NT2/D1 (cell line): ENCODE results near the gene WDCP.
"Not testable (repeated sequence)": the region's sequence is repeated elsewhere in the genome, so short reads cannot be mapped to it uniquely, and the experiment has no call there.

ENCODE experiments used
- DNase-seq: peaks from one replicate; pipeline ENCODE4 v3.0.0-alpha.2; 2011; ENCODE audit warnings: low read depth, low spot score
- H3K27me3 ChIP-seq: 2 replicates; pipeline ENCODE4 v1.6.0; 2011; ENCODE audit warnings: mild to moderate bottlenecking; ENCODE audit not compliant: insufficient read length, insufficient read depth
- H3K36me3 ChIP-seq: 2 replicates; pipeline ENCODE4 v1.6.1; 2011; ENCODE audit warnings: mild to moderate bottlenecking, low read length, mixed read lengths; ENCODE audit not compliant: insufficient read depth, insufficient read length
- H3K4me1 ChIP-seq: 2 replicates; pipeline ENCODE4 v1.5.1; 2011; ENCODE audit not compliant: insufficient read depth, insufficient read length
- H3K4me3 ChIP-seq: 2 replicates; pipeline ENCODE4 v1.5.1; 2011; ENCODE audit warnings: low read depth; ENCODE audit not compliant: insufficient read length
- H3K9ac ChIP-seq: 2 replicates; pipeline ENCODE4 v1.6.0; 2011; ENCODE audit warnings: low read depth; ENCODE audit not compliant: insufficient read length
- H3K9me3 ChIP-seq: 2 replicates; pipeline ENCODE4 v1.5.1; 2011; ENCODE audit warnings: mild to moderate bottlenecking, low read length; ENCODE audit not compliant: insufficient read depth
- SUZ12 ChIP-seq: IDR thresholded peaks from 2 replicates; pipeline ENCODE4 v1.6.1; 2011; ENCODE audit not compliant: insufficient read length, insufficient read depth; ENCODE audit errors: extremely low read depth
- YY1 ChIP-seq: IDR thresholded peaks from 2 replicates; pipeline ENCODE4 v1.6.1; 2011; ENCODE audit not compliant: insufficient read length, insufficient read depth
- ZNF274 ChIP-seq: IDR thresholded peaks from 2 replicates; pipeline ENCODE4 v1.6.1; 2011; ENCODE audit warnings: mild to moderate bottlenecking, low read depth, low read length

WDCP gene

DNA sequence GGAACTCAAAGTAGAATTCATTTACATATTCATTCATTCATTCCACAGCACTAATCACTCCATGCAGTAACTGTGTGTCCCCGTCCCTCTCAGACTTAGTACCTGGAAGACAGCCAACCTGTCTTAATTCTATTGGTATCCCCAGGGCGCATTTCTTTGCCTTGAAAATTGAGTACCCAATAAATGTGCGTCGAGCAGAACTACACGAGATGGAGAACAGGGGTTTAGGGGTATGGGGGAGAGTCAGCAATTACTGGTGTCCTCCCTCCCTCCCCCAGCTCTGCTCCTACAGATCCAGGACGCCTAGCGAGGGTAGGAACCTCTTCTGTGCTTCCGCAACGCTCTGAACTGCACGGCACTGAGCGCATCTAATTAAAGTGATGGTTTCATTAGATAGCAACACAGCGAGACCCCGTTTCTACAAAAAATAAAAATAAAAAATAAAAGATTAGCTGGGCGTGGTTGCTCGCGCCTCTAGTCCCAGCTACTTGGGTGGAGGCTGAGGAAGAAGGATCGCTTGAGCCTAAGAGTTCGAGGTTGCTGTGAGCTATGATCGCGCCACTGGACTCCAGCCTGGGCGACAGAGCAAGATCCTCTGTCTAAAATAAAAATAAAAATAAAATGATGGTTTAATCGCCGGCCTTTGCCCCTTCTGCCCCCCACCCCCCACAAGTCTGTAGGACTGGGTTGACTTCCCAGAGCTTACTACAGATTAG lies 1.7 kb upstream of the WDCP start:
- H3K9me3 ChIP-seq = no peaks in the 10 kb centered on the region
- peaks cover 11% of the 10 kb centered on the region for H3K27me3 ChIP-seq
- DNase-seq = no peak
- H3K36me3 ChIP-seq = no peaks in the 10 kb centered on the region
- H3K4me3 ChIP-seq = peak overlapping the region; percentile 3
- peak overlapping the region; percentile 44 for H3K9ac ChIP-seq
- no peak for TF ChIP-seq SUZ12
- no peak for TF ChIP-seq YY1
- TF ChIP-seq ZNF274 = no peak
- peaks cover 2% of the 10 kb centered on the region for H3K4me1 ChIP-seq

DNA sequence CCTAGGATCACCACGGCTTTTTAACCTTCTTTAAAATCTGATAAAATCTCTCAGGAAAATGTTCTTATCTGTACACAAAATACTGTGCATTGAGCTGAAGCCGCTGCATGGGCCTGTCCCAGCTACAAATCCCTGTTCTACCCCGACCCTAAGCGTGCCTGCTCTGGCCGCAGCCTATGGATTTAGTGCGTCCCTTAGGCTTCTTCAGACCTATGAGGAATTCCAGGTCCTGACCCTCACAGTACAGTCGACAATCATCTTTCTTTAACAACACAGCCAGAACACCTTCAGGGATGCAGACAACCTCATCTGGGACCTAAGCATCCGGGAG lies 477 bp upstream of the WDCP start:
- Histone ChIP-seq H3K4me1 (peaks cover 2% of the 10 kb centered on the region), H3K27me3 (peaks cover 11% of the 10 kb centered on the region), H3K4me3 (peak overlapping the region; percentile 8), H3K9ac (peak overlapping the region; percentile 61), H3K36me3 (no peaks in the 10 kb centered on the region), H3K9me3 (no peaks in the 10 kb centered on the region)
- TF ChIP-seq YY1 (no peak), ZNF274 (no peak), SUZ12 (no peak)
- no peak for DNase-seq

DNA sequence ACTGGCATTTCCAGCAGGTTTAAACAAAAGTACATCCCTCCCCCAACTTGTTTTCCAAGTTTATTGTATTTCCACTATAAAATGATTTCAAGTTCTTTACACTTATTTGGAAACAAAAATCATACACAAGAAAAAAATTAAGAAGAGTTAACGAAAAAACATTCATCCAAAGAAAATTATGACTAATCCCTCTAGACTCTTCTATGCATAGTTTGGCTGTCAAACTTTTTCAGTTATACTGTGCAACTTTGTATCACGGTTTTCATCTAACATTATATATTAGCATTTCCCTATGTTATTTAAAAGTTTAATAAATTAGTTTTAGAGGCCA lies 627 bp downstream of the WDCP start:
- no peaks in the 10 kb centered on the region for H3K36me3 ChIP-seq
- TF ChIP-seq YY1 (no peak), ZNF274 (no peak), SUZ12 (no peak)
- no peaks in the 10 kb centered on the region for H3K9me3 ChIP-seq
- DNase-seq = no peak
- peaks cover 2% of the 10 kb centered on the region for H3K4me1 ChIP-seq
- H3K9ac ChIP-seq = peak overlapping the region; percentile 86
- H3K4me3 ChIP-seq = peak overlapping the region; percentile 79
- peaks cover 11% of the 10 kb centered on the region for H3K27me3 ChIP-seq

DNA sequence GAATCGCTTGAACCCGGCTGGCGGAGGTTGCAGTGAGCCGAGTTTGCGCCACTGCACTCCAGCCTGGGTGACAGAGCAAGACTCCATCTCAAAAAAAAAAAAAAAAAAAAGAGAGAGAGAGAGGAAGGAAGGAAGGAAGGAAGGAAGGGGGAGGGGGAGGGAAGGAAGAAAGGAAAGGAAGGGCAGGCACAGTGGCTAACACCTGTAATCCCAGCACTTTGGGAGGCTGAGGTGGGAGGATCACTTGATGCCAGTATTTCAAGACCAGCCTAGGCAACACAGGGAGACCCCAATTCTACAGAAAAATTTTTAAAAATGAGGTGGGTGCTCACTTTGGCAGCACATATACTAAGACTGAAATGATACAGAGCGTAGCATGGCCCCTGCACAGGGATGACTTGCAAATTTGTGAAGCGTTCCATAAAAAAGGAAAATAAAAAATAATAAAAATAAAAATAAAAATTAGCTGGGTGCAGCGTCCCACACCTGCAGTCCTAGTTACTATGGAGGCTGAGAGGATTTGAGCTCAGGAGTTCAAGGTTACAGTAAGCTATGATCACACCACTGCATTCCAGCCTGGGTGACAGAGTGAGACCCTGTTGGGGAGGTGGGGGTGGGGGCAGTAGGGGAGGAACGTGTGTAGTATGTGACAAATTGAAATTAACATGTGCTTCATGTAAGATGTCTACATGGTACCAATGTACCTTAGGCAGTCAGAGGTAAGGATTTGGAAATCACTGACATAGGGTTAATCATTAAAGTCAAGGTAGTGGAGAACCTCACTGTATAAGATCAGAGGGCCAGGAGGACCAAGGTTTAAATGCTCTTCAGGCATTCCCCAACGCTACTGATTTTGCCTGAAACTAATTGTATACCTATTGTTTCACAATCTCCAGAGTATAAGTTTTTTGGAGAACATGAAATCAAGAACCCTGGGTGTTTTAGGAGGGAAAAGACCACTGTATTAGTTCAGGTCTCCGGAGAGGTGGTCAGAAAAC lies 1.4 kb downstream of the WDCP start:
- DNase-seq = no peak
- H3K9ac ChIP-seq = no peak overlapping the region
- TF ChIP-seq SUZ12 (no peak), YY1 (no peak), ZNF274 (no peak)
- peak overlapping the region; percentile 79 for H3K4me3 ChIP-seq
- H3K4me1 ChIP-seq = peaks cover 2% of the 10 kb centered on the region
- peaks cover 10% of the 10 kb centered on the region for H3K27me3 ChIP-seq
- H3K9me3 ChIP-seq = no peaks in the 10 kb centered on the region
- H3K36me3 ChIP-seq = no peaks in the 10 kb centered on the region

DNA sequence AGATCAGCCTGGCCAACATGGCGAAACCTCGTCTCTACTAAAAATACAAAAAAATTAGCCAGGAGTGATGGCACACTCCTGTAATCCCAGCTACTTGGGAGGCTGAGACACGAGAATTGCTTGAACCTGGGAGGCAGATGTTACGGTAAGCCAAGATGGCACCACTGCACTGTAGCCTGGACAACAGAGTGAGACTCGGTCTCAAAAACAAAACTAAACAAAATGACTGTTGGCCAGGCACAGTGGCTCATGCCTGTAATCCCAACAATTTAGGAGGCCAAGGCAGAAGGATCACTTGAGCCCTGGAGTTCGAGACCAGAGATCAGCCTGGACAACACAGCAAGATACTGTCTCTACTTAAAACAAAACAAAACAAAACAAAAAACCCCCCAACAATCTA lies 4.1 kb downstream of the WDCP start:
- not testable (repeated sequence) for H3K9ac ChIP-seq, H3K27me3 ChIP-seq, H3K4me1 ChIP-seq, DNase-seq, H3K9me3 ChIP-seq, H3K4me3 ChIP-seq
- peaks cover 15% of the 10 kb centered on the region for H3K36me3 ChIP-seq

DNA sequence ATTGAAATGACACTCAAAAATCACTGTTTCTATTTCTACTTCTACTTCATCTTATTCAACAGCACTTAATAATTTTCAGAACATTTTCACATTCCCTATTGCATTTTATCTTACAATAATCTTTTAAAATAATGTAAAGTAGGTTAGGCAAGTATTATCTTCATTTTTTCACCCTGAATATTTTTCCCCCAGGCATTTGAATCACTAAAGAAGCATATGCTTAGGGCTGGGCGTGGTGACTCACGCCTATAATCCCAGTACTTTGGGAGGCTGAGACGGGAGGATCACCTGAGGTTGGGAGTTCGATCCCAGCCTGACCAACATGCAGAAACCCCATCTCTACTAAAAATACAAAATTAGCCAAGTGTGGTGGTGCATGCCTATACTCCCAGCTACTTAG lies 6.7 kb downstream of the WDCP start:
- Histone ChIP-seq H3K27me3 (no peaks in the 10 kb centered on the region), H3K4me3 (no peak overlapping the region), H3K36me3 (peaks cover 34% of the 10 kb centered on the region), H3K9ac (no peak overlapping the region), H3K9me3 (no peaks in the 10 kb centered on the region), H3K4me1 (peaks cover under 1% of the 10 kb centered on the region)
- DNase-seq = no peak
- TF ChIP-seq SUZ12 (no peak), YY1 (no peak), ZNF274 (no peak)

DNA sequence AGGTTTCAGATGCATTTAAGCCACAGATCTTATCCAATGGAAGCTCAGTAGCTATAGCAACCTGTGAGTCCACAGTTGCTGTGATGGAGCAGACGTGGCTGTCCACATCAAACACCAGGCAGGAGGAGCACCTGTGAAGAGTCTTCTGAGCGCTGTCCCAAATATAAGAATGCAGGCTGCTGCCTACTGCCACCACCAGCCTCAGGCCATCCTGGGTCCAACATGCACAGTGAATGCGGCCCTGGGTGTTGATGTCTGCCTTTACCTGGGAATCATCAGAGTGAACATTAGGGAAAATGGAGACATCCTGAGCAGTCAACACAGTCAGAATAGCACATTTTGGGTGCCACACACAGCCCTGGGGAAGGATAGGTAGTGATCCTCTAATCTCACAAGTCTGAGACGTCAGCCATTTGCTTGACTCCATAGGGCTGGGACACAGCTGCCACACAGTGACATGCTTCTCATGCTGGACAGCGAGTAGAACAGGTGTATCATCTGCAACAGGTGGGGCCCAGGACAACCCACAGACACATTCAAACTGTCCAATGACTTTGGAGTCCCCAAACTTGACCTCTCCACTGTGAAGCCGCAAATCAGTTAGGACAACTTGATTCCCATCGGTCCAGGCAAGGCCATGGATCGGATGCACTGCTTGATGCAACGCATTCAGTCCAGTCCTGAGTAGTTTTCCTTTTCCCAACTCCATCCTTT lies 8.2 kb downstream of the WDCP start:
- H3K27me3 ChIP-seq = no peaks in the 10 kb centered on the region
- H3K9ac ChIP-seq = no peak overlapping the region
- H3K9me3 ChIP-seq = no peaks in the 10 kb centered on the region
- H3K4me1 ChIP-seq = no peaks in the 10 kb centered on the region
- peaks cover 38% of the 10 kb centered on the region for H3K36me3 ChIP-seq
- no peak for DNase-seq
- TF ChIP-seq YY1 (no peak), ZNF274 (no peak), SUZ12 (no peak)
- no peak overlapping the region for H3K4me3 ChIP-seq
